CD4-positive, alpha-beta T cell treated with Interleukin-6 at 100 ng/mL for 8 hours (primary cell): Measurements from ENCODE around the gene PLD3.

ENCODE experiments used
- DNase-seq: peaks from one replicate; pipeline ENCODE4 v3.0.0-alpha.2; 2020; ENCODE audit warnings: mixed read lengths, low spot score

PLD3 gene

DNA sequence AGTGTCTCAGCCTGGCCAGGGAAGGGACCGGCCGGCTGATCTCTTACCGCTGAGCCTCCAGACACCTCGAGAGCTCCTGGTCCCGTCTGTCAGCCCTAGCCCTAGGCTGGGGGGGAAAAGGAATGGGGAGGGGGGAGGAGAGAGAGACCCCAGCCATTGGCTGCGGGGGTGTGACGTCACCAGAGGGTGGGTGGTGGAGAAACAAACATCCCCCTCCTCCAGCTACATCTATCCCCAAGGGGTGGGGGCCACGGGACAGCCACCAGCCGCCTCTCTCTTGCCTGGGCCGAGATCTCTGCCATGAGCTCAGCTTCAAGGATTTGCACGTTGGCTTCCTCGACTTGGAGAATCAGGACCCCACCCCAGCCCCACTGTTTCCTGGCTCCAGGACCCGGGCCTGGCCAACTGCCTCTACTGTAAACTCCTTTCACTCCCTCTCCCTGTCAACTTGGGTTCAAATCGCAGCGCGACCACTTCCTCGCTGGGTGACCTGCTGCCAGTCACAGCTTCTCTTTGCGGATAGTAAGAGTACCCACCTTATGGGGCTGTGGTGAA, 64.9 kb downstream of the PLD3 start, which contains the start of gene PRX:
Gene PRX, minus strand, starts transcription at position 88 of the 555 bp plus-strand sequence. CDS start 5,446 bp downstream, outside the sequence.
- no peak for DNase-seq

- DNase-seq = no peak
These were observed 66.3 kb downstream of the PLD3 start for GRCh38 chr19:40414542-40415535.

- DNase-seq = no peak
These were observed 67.3 kb downstream of the PLD3 start for GRCh38 chr19:40415768-40416167.

- no peak for DNase-seq
These were observed 68.6 kb downstream of the PLD3 start for GRCh38 chr19:40416918-40417642.

DNA sequence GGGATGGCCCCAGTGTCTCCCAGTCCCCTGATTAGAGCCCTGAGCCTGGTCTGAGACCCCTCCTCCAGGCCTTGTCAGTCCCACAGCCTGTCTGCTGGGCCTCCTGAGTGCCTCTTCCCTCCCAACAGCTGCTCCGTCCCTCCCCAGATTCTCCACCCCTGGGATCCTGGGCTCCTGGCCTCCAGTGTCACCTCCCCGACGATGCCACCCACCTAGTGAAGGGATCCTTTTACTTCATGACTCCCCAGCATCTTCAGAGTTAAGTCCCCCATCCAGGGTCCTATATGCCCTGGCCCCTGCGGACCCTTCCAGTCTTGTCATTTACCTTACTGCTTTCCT, 69.1 kb downstream of the PLD3 start:
- no peak for DNase-seq

DNA sequence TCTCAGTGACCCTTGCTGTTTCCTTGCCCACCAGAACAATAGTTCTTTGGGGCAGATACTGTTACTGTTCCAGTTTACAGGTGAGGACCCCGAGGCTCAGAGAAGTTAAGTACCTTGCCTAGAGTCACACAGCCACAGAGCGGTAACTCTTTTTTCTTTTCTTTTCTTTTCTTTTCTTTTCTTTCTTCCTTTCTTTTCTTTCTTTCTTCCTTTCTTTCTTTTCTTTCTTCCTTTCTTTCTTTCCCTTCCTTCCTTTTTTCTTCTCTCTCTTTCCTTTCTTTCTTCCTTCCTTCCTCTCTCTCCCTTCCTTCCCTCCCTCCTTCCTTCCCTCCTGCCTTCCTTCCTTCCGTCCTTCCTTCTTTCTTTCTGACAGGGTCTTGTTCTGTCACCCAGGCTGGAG, 69.5 kb downstream of the PLD3 start:
- DNase-seq = no peak

GRCh38 chr19:40419066-40419612, 70.6 kb downstream of the PLD3 start:
- DNase-seq = no peak

DNA sequence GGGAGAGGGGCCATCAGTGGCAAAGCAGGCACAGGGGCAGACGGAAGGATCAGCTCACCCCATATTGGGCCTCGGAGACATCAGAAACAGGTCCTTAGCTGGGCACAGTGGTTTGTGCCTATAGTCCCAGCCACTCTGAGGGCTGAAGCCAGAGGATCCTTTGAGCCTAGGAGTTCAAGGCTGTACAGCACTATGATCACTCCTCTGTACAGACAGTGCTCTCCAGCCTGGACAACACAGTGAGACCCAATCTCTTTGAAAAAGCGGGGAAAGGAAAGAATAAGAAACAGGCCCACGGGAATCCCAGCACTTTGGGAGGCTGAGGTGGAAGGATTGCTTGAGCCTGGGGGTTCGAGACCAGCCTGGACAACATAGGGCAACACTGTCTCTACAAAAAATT, 71.3 kb downstream of the PLD3 start:
- DNase-seq = no peak

DNA sequence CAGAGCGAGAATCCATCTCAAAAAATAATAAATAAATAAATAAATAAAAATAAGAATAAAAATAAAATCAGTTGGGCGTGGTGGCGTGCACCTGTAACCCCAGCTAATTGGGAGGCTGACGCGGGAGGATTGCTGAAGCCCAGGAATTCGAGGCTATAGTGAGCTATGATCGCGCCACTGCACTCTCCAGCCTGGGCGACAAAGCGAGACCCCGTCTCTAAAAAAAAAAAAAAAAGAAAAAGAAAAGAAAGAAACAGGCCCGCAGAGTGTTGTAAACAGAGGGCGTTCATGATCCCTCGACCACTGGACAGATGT, 71.9 kb downstream of the PLD3 start:
- DNase-seq = no peak

DNA sequence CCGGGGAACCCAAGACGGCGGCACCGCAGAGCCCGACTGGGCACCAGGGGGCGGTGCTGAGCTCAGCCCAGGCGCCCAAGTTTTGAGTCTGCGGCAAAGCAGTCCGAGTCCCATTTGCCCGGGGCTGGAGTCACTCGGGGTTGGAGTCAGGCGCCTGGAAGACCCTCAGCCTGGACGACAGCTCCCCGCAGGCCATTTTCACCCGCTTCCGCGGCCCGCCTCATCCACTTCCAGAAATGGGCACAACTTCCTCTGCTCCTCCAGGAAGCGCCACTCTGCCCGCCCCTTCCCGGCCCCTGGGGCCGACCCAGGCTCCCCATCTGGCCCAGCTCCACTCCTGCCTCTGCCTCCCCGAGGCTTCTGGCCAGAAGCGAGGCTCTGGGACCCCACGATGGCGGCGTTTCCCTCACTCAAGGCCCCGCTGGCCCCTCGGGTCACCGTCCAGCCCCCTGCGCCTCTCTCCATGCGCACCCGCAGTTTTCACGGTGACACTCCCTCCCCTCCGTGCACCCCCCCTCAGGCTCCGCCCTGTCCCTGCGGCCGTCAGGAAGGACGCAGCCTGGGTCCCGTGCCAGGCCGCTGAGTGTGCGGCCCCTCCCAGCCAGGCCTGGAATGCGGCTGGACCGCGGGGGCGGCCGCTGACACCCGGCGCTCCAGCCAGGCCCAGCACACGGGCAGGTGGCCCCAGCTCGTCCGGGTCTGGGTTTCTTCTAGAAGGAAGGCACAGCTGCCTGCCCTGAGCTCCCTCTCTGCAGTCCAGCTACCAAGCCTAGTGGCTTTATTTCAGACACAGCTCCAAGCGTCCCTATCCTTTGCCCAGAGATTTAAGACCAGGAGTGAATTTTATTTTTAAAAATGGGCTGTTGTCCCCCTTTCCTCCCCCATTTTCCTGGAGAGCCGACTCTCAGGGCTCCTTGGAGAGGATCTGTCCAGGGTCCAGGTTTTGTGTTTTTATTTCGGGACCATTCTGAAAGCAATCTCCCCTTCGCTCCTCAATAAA, 72.6 kb downstream of the PLD3 start:
- DNase-seq = peak; percentile 72

- DNase-seq = no peak
These were observed 73.7 kb downstream of the PLD3 start for GRCh38 chr19:40421993-40422747.

GRCh38 chr19:40422748-40423566, 74.5 kb downstream of the PLD3 start:
- DNase-seq = no peak

- no peak for DNase-seq
These were observed 75.4 kb downstream of the PLD3 start for GRCh38 chr19:40423938-40424337.

GRCh38 chr19:40424637-40425449, 76.3 kb downstream of the PLD3 start:
- no peak for DNase-seq

GRCh38 chr19:40425450-40426287, 77.2 kb downstream of the PLD3 start, which contains the start of gene SERTAD1:
SERTAD1 (minus strand) TSS chr19:40425992; CDS start chr19:40423546, 2,446 bp downstream.
- peak; percentile 100 for DNase-seq
